HG03565 (cell line): ENCODE results near the gene NIT1.

Source experiments
- ATAC-seq: cut with Tn5 transposase; IDR thresholded peaks from one replicate; pipeline ENCODE4 v1.9.1; 2021; ENCODE audit warnings: mild to moderate bottlenecking, moderate library complexity; ENCODE audit not compliant: unreplicated experiment

Gene NIT1

DNA sequence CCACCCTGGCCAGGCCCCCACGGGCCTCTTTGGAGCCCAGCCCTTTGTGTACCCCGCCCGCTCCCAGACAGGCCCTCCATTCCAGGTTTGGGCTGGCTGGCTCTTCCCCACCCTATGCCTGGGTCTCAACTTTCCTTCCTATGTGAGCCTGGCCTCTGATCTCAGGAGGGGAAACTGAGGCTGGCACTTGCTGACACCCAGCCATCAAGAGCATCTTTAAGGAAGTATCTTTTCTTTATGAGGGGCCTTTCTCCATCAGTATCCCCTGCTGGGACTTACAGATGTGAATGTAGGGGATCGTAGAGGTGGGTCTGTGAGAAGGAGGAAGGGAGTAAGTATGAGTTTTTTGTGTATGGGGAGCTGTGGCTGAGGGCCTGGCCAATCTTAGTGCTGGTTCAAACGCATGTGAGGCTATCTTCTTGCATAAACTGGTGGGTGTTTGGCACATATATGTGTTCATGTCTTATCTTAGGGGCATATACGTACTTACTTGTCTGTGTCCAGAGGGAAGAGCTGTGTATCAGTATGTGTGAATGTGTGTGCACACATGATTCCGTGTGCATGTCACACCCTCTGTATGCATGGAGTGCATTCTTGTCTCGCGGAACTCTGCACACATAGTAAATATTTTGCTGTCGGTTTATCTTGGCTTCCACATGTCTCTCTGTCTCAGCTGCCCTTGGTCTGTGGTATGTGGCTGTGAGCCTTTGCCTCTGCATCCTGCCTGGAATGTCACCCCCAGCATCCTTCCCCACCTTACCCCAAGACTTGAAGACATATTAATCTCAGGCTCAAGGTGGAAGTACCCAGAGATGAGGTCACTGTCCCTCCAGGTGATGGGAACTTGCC is 33.9 kb upstream of the NIT1 start:
- ATAC-seq: no peak

DNA sequence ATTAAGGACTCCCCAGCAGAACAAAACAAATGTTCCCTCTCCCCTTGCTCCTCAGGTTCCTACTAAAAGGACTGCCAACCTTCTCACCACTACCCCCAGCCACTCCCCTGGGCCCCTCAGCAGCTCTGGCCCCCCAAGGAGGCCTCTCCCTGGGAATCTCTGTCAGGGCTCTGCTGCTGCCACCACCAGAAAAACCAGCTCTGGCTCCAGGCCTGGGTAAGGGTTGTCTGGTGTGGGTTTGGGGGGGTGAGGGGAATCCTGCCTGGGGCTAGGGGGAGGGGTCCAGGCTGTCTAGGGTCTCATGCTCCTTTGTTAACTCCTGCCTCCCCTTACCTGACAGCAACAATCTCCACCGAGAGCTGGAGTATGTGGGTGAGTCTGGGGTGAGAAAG is 33.3 kb upstream of the NIT1 start:
- no peak for ATAC-seq

GRCh38 chr1:161085165-161085564 is 32.7 kb upstream of the NIT1 start:
- no peak for ATAC-seq

GRCh38 chr1:161086457-161086856 is 31.4 kb upstream of the NIT1 start:
- no peak for ATAC-seq

GRCh38 chr1:161088587-161089110 is 29.3 kb upstream of the NIT1 start:
- no peak for ATAC-seq

DNA sequence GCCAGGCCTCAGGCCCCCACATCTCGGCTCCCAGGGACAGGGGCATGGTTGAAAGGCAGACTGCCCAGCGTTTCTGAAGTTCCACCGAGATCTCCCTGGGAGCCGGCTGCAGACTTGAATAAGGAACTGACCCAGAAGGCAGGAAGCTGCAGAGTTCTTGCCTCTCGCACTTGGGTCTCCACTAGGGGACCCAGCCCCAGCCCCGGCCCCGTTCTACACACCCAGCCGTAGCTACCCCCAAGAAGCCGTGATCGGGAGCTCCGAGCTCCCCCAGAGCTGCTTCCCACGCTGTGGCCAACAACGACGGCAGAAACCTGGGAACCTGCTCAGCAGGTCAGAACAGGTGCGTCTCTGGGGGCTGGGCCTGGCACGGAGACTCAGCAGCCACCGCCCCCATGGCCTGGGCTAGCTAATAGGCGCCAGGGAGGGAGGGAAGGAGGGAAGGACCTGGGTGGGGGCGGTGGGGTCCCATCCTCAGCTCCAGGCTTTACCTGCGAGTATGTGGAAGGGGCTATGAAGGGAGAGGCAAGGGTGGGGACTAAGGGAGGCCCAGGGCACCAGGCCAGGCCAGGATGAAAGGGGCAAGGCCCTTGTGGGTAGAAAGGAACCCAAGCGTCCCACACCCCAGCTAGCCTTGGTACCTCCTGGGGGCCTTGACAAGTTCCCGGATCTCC is 28.5 kb upstream of the NIT1 start, which contains the start of gene NECTIN4:
Gene NECTIN4 (minus strand): TSS at position 308 of the 674 bp plus-strand sequence. CDS start 262 bp downstream, at position 46.
- ATAC-seq: no peak

DNA sequence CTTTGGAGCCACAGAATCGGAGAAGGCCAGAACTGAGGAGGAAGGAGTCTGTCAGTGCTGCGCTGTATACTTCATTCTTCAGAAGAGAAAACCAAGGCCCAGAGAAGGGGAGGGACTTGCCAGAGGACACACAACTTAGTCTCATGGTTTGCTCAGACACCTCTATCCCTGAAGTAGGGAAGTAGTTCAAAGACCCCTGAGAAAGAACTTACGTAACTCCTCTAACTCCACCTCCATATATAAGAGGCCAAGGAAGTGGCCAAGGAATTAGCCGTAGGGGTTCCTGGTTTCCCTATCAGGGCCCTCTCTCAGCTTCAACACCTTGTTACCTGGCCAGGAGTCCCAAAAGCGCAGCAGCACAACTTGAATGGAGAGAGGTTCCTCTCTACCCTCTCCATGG is 28.0 kb upstream of the NIT1 start:
- ATAC-seq: no peak

DNA sequence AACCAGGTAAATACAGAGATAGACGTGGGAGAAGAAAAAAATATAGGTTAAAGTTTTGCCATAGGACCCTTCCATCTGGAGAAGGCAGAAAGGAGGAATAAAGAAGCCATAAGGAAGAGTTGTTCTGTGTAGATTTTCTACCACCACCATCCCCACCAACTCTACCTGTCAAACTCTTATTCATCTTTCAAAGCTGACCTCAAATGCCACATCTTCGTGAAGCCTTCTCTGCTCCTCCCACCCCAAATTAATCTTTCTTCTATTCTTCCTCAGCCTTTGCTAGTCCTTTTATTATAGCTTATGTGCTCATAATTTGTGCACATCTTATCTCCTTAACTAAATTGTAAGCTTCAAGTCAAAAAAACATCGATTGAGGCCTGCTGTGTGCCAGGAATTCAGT is 27.3 kb upstream of the NIT1 start:
- no peak for ATAC-seq

DNA sequence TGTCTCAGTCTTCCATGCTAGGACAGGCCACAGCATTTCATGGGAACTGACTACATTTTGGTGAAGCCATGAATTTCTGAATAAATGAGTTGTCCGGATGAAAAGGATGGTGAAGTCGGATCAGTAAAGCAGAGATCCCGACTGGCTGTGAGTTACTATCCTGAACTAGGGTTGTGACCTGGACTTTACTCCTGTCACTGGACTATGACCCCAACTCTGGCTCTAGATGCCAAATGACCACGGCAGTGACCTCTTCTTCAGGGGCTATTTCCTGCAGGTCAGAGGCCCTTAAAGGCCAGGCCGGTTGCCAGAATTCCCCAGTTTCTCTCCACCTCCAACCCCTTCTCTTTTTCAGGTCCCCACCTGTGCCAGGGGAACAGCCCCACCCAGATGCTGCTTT is 26.8 kb upstream of the NIT1 start:
- no peak for ATAC-seq

- no peak for ATAC-seq
Measured at GRCh38 chr1:161091796-161092507, 26.0 kb upstream of the NIT1 start.

DNA sequence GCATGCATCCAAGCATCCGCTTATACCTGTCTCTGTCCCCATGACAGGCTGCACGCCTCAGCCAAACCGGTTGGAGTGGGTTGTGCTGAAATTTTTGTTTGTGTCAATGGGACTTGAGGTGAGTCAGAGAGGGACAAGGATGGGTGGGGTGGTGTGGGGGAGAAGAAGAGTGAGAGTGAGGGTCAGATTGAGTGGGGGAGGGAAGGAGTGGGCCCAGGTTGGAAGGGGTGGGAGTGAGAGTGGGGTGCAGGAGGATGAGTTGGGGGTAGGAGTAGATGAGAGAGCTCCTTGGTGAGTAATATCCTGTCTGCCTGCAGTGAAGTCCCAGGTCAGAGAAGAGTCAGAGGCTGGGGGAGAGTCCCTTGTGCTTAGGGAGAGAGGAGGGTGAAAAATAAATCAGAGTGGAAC is 25.3 kb upstream of the NIT1 start:
- ATAC-seq: no peak

DNA sequence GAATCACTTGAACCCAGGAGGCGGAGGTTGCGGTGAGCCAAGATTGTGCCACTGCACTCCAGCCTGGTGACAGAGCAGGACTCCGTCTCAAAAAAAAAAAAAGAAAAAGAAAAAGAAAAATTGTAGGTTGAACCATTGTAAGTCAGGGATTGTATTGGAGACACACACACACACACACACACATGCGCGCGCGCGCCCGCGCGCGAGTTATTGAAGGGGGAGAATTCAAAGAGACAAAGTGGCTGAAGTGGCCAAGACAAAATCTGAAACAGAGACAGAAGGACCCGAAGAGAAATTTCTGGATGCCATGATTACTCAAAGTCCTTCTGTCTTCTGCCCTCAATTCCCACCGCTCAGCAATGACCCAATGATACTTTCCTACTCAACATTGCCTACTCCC is 23.4 kb upstream of the NIT1 start:
- ATAC-seq: no peak

- no peak for ATAC-seq
Measured at GRCh38 chr1:161095230-161095629, 22.7 kb upstream of the NIT1 start.

- peak; percentile 29 for ATAC-seq
Measured at GRCh38 chr1:161096015-161096414, 21.9 kb upstream of the NIT1 start.

GRCh38 chr1:161096530-161096929 is 21.4 kb upstream of the NIT1 start:
- no peak for ATAC-seq

DNA sequence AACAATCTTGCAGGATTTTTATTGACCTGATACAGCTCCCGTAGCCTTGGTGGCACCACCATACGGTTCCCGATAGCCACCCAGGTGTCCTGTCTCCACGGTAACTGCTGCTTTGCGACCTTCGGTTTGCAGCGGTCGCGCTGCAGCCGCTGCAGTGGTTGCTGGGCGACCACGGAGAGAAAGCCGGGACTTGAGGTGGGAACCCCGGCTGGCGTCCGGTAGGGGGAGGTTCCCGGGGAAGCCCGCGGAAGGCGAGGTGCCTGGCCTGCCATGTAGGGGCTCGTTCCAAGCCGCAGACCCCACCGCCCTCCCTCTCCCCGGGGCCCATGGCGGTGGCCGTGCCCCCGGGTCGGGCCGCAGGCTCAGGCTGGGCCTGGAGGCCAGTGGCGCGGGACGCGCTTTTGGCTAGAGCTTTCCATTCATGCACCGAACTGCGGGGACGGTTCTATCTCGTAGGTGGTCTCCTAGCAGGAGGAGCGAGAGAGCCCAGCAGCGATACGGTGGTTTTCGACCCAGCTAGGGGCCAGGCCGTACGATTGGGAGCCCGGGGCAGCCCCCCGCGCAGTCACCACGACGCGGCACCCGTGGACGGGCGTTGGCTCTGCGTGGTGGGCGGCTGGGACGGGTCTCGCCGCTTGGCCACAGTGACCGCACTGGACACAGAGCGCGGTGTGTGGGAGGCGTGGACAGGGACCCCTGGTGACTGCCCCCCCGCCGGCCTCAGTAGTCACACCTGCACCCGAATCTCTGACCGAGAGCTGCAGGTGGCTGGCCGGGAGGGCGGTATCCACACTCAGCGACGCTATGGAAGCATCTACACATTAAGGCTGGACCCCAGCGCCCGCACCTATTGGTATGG is 19.5 kb upstream of the NIT1 start, which contains the start of gene KLHDC9:
Gene KLHDC9 (plus strand): TSS at position 152 of the 859 bp plus-strand sequence. CDS start 175 bp downstream, at position 327.
- peak; percentile 61 for ATAC-seq

GRCh38 chr1:161099090-161099802 is 18.7 kb upstream of the NIT1 start:
- ATAC-seq: no peak

DNA sequence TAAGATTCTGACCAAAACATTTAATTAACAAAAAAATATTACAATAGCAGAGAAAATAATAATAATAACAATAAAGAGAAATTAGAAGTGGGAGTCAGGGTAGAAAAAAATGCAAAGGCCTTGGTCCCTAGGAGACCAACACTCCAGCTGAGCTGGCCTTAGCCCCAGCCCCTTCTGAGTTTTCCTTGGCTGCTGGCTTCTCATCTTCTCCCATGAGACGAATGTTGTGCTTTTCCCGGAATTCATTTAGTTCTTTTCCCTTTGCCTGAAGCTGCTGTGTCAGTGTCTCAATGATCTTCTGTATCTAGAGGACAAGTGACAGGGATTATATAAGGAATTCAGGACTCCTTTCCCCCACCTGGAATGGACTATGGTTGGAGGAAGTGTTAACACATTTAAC is 17.3 kb upstream of the NIT1 start:
- ATAC-seq: no peak

GRCh38 chr1:161106431-161106830 is 11.5 kb upstream of the NIT1 start:
- ATAC-seq: no peak

- no peak for ATAC-seq
Measured at GRCh38 chr1:161111117-161111516, 6.8 kb upstream of the NIT1 start.
